Esophagus muscularis mucosa (tissue), 4 donors: ENCODE results near the gene RERE.

Experiments
- EP300 ChIP-seq: sonication (generic); formaldehyde crosslinking; IDR thresholded peaks from one replicate; pipeline ENCODE4 v1.6.1; 2017; ENCODE audit warnings: antibody characterized with exemption
- POLR2A ChIP-seq: fragments of 450-650 bp; IDR thresholded peaks from one replicate; pipeline ENCODE4 v1.6.1; 2017; ENCODE audit warnings: antibody characterized with exemption, moderate library complexity, mild to moderate bottlenecking, low read depth
- POLR2AphosphoS5 ChIP-seq, 2 donors: sonication (generic); formaldehyde crosslinking; IDR thresholded peaks; one replicate each; pipeline ENCODE4 v1.6.1; 2017; ENCODE audit warnings: antibody characterized with exemption in 2 of 2
- TF ChIP-seq, protein P1 (sequence below), 3 experiments: fragments of 200-600 bp in 2 of 3; fragments of 450-650 bp in 1 of 3; sonication (generic) in 2 of 3; IDR thresholded peaks; one replicate each; pipeline ENCODE4 v1.5.1; 2017 to 2019; ENCODE audit warnings: antibody characterized with exemption in 3 of 3, mild to moderate bottlenecking in 2 of 3, moderate library complexity in 1 of 3

GRCh38 chr1:8663090-8663802, 154.2 kb downstream of the RERE start:
- TF ChIP-seq, protein P1, sequence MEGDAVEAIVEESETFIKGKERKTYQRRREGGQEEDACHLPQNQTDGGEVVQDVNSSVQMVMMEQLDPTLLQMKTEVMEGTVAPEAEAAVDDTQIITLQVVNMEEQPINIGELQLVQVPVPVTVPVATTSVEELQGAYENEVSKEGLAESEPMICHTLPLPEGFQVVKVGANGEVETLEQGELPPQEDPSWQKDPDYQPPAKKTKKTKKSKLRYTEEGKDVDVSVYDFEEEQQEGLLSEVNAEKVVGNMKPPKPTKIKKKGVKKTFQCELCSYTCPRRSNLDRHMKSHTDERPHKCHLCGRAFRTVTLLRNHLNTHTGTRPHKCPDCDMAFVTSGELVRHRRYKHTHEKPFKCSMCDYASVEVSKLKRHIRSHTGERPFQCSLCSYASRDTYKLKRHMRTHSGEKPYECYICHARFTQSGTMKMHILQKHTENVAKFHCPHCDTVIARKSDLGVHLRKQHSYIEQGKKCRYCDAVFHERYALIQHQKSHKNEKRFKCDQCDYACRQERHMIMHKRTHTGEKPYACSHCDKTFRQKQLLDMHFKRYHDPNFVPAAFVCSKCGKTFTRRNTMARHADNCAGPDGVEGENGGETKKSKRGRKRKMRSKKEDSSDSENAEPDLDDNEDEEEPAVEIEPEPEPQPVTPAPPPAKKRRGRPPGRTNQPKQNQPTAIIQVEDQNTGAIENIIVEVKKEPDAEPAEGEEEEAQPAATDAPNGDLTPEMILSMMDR (IDR thresholded peaks at IDR 0.05): no peak
- no peak for TF ChIP-seq POLR2AphosphoS5 (IDR thresholded peaks at IDR 0.05)
- no peak for TF ChIP-seq POLR2A
- no peak for TF ChIP-seq EP300
